NCI-H774 (cell line): Measurements from ENCODE around the gene ACTRT1.

Experiments used
- DNase-seq: peaks from one replicate; lab custom pipeline; 2025; lab: John Stamatoyannopoulos, UW

The ACTRT1 gene

DNA sequence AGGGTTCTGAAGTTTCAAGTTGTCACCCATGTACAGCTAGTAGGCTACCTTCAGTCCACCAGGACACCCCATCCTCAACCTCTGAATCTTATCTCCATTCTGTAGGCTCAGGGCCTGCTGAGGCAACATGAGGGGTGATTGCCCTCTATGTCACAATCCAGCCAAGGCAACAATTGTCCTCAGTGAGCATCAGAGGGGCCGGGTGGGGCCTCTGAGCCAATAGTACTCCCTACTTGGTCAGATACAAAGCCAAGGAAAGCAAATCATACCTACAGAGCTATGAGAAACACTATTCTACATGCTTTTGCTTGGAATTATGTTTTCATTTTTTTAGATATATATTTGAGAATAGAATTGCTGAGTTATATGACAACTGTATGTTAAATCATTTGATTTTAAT, at the start of gene ACTRT1:
TSS of gene ACTRT1 (minus strand) at position 101 of the 400 bp plus-strand sequence. CDS start 197 bp downstream, outside the sequence.
- DNase-seq: no peak

- DNase-seq: no peak
Measured at GRCh38 chrX:128078545-128078944, 26.3 kb upstream of the ACTRT1 start.

- DNase-seq: no peak
Measured at GRCh38 chrX:128057421-128057820, 5.2 kb upstream of the ACTRT1 start.

DNA sequence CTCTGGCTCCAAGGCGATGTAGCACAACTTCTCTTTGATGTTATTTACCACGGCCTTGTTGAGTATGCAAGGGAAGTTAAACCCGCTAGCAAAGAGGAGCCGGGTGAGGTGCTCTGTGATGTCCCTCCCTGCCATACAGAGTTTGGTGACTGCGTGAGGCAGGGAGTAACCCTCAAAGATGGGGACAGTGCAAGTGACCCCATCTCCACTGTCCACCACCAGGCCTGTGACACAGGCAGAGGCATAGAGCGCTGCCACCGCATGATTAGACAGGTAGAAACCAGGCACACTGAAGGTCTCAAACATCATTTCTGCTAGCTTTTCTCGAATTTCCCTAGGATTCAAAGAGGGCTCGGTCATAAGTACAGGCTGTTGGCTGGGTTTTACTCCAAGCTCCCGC, 677 bp downstream of the ACTRT1 start:
- DNase-seq: no peak

DNA sequence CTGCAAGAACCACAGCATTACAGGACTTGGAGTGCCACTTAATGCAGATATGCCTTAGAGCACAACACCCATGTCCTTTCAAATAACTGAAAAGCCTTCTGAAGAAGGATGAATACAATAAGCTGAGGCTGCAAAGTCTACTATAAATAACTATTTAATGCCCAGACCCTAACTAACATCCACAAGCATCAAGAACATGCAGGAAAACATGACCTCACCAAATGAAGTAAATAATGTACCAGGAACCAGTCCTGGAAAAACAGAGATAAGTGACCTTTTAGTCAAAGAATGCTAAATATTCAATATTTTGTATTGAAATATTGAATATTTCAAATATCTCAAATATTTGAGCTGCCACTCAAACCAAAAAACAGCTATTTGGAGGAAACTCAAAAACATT, 16.9 kb downstream of the ACTRT1 start:
- no peak for DNase-seq

GRCh38 chrX:128021566-128021965, 30.6 kb downstream of the ACTRT1 start:
- no peak for DNase-seq

DNA sequence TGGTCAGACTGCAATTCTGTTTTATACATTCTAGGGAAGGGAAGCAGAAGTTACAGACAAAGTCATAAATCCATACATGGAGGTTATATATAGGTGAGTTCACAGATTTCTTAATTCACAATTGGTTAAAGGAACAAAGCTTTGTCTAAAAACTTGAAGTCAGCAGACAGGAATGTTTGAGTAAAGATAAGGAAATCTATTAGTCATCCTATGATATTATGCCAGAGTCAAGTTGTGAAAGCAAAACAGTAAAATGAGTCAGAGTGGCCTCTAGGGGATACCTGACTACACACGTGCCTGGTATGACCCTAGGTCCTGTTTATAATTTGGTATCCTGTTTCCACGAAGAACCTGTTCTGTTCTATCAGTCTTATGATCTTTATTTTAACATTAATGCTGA, 31.5 kb downstream of the ACTRT1 start:
- DNase-seq: no peak

- no peak for DNase-seq
Measured at GRCh38 chrX:128019218-128019617, 33.0 kb downstream of the ACTRT1 start.

GRCh38 chrX:128012015-128012414, 40.2 kb downstream of the ACTRT1 start:
- DNase-seq: no peak

DNA sequence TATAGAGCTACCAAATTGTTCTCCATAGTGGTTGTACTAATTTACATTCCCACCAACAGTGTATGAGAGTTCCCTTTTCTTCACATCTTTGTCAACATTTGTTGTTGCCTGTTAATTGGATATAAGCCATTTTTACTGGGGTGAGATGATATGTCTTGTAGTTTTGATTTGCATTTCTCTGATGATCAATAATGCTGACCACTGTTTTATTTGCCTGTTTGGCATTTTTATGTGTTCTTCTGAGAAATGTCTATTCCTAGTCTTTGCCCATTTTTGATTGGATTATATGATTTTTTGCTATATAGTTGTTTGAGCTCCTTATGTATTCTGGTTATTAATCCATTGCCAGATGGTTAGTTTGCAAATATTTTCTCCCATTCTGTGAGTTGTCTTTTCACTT, 44.3 kb downstream of the ACTRT1 start:
- no peak for DNase-seq
